Naive B cell (primary cell): Measurements from ENCODE around the gene RTKN. TPM values are rescaled to one million over a fixed set of nuclear protein-coding genes. Genes with fewer than 3 reads are reported as not detected.
"Not testable (repeated sequence)": the region's sequence is repeated elsewhere in the genome, so short reads cannot be mapped to it uniquely, and the experiment has no call there.

Experiments
- ATAC-seq, 2 donors: fragments of 150-1000 bp; cut with Tn5 transposase; 2 replicates each; pipeline ENCODE4 v1.10.0; 2021; ENCODE audit warnings: low read depth in 2 of 2, mild to moderate bottlenecking in 2 of 2, moderate library complexity in 2 of 2
- DNase-seq: peaks from one replicate; pipeline ENCODE4 v3.0.0; 2022
- H3K27ac Mint-ChIP-seq, 6 donors: one replicate each; pipeline ENCODE4 v1.8.0; 2020 to 2022; ENCODE audit warnings: mild to moderate bottlenecking in 6 of 6, mixed read lengths in 6 of 6, moderate library complexity in 5 of 6, inconsistent platforms in 2 of 6
- H3K27me3 Mint-ChIP-seq, 3 donors: one replicate each; pipeline ENCODE4 v1.8.0; 2021 to 2022; ENCODE audit warnings: mixed read lengths in 3 of 3, mild to moderate bottlenecking in 1 of 3
- H3K36me3 Mint-ChIP-seq, 2 donors: one replicate each; pipeline ENCODE4 v1.8.0; 2020 to 2022; ENCODE audit warnings: mixed read lengths in 2 of 2, inconsistent platforms in 1 of 2, mild to moderate bottlenecking in 1 of 2
- H3K4me1 Mint-ChIP-seq, 3 donors: one replicate each; pipeline ENCODE4 v1.8.0; 2020 to 2022; ENCODE audit warnings: mixed read lengths in 3 of 3, inconsistent platforms in 1 of 3, mild to moderate bottlenecking in 1 of 3, moderate library complexity in 1 of 3
- H3K4me3 Mint-ChIP-seq, 8 donors: one replicate each; pipeline ENCODE4 v1.8.0; 2020 to 2022; ENCODE audit warnings: mild to moderate bottlenecking in 8 of 8, mixed read lengths in 8 of 8, moderate library complexity in 8 of 8, inconsistent platforms in 2 of 8
- H3K9me3 Mint-ChIP-seq, 7 donors: one replicate each; pipeline ENCODE4 v1.8.0; 2020 to 2022; ENCODE audit warnings: mixed read lengths in 7 of 7, mild to moderate bottlenecking in 5 of 7, inconsistent platforms in 2 of 7, moderate library complexity in 1 of 7
- polyA plus RNA-seq, 6 donors: library from polyadenylated mRNA; unstranded; fragments of 300-500 nt; fragmentation: Illumina TruSeq; gene quantifications; one replicate each; pipeline ENCODE4 v1.2.3, GENCODE V29; 2021; ENCODE audit warnings: low read depth in 6 of 6

RTKN gene, protein sequence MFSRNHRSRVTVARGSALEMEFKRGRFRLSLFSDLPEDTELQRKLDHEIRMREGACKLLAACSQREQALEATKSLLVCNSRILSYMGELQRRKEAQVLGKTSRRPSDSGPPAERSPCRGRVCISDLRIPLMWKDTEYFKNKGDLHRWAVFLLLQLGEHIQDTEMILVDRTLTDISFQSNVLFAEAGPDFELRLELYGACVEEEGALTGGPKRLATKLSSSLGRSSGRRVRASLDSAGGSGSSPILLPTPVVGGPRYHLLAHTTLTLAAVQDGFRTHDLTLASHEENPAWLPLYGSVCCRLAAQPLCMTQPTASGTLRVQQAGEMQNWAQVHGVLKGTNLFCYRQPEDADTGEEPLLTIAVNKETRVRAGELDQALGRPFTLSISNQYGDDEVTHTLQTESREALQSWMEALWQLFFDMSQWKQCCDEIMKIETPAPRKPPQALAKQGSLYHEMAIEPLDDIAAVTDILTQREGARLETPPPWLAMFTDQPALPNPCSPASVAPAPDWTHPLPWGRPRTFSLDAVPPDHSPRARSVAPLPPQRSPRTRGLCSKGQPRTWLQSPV
- 1 to 10 TPM in 4 of 6 donors, under 1 TPM in 1, not detected in 1; 0.97 to 2.1 (median 1.7) TPM for polyA plus RNA-seq

DNA sequence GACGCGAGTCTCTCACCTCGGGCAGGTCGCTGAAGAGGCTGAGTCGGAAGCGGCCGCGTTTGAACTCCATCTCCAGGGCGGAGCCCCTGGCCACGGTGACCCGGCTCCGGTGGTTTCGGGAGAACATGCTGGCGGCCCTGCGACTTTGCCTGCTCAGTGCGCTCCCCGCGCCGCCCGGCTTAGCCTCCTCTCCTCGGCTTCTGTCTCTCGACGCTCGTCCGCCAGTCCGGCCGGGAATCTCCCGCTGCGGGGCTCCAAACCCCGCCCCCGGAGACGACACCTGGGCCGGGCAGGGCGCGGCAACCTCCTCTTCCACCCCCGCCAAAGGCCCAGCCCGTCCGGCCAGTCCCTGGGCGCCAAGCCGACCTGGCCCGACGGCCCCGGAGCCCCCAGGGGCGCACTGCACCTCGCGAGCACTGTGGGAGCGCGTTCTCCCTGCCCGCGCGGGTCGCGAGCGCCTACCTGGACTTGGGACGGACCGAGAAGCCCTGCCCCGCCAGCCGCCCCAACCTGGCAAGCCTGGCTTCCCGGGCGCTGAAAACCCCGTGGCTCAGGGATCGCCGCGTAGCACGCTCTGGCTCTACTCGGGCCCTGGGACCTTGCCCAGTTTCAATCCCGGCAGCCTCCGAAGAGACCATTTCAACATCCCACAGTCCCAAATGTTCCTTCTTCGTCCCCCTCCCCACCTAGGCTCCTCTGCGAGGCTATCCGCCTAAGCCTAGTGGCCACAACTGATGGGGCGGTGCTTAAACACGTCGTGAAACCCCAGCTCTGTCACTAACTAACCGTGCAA is at the start of gene RTKN:
RTKN (minus strand) TSS at position 248 of the 793 bp plus-strand sequence; CDS start at position 127, 121 bp downstream.
- Mint-ChIP-seq H3K4me1 (peaks cover 22 to 39% (median 39%) of the 10 kb centered on the region in 3 donors), H3K36me3 (no peaks in the 10 kb centered on the region), H3K4me3 (peak within 1 kb of the TSS; percentile 78 to 88 (median 82)), H3K9me3 (no peaks in the 10 kb centered on the region), H3K27ac (peak within 1 kb of the TSS in 3 of 6 donors; percentile 34 to 69 (median 61)), H3K27me3 (peaks cover 18 to 41% (median 19%) of the 10 kb centered on the region in 3 donors)
- ATAC-seq (peak; percentile 34 to 36), DNase-seq (no peak)

DNA sequence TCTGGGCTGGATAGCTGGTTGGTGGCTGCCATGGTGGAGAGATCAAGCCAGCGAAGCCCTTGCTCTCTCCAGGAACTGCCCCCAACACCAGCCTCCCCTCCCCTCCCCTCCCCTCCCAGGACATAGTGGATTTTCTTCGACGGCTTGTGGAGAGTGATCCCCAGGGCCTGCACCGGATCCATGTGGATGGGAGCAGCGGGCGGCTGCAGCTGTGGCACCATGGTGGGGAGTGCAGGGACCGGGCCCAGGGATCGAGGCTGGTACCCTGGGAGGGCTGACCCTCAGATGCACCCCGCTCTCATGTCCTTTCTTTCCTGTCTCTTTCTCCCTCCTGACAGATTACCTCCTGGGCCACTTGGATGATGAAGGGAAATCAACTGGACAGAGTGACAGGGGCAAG is 48.2 kb upstream of the RTKN start:
- H3K36me3 Mint-ChIP-seq: peaks cover 14 to 54% of the 10 kb centered on the region in 2 donors
- no peak for ATAC-seq
- H3K4me1 Mint-ChIP-seq: peaks cover 0 to 20% (median 14%) of the 10 kb centered on the region in 3 donors
- H3K9me3 Mint-ChIP-seq: no peaks in the 10 kb centered on the region
- no peak overlapping the region for H3K4me3 Mint-ChIP-seq
- no peak overlapping the region for H3K27ac Mint-ChIP-seq
- H3K27me3 Mint-ChIP-seq: no peaks in the 10 kb centered on the region
- DNase-seq: no peak

DNA sequence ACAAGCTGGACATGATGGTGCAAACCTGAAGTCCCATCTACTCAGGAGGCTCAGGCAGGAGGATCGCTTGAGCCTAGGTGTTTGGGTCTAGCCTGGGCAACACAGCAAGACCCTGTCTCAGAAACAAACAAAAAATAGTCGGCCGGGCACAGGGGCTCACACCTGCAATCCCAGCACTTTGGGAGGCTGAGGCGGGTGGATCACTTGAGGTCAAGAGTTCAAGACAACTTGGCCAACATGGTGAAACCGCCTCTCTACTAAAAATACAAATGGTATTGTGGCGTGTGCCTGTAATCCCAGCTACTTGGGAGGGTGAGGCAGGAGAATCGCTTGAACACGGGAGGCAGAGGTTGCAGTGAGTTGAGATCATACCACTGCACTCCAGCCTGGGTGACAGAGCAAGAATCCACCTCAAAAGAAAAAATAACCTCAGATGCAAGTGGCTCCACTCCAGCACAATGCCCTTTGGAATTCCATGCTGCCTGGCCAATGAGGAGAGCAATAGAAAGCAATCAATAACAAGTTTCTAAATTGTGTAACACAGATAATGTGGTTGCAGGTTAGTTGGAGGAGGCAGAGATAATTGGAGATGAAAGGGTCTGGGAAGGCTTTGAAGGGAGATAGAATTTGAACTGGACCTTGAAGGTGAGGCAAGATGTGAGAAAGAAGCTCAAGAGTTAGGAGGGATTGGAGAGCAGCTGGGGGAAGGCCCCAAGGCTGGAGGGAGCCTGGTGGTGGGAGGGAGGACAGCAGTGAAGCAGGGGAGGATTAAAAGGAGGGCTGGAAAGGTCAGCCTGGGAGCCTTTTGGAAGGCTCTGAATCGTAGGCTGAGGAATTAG is 47.1 kb upstream of the RTKN start:
- ATAC-seq (no peak), DNase-seq (no peak)
- Mint-ChIP-seq H3K9me3 (no peaks in the 10 kb centered on the region), H3K4me3 (no peak overlapping the region), H3K4me1 (peaks cover 3 to 24% (median 17%) of the 10 kb centered on the region in 3 donors), H3K27ac (peak overlapping the region in 1 of 6 donors; percentile 5), H3K36me3 (peaks cover 9 to 50% of the 10 kb centered on the region in 2 donors), H3K27me3 (no peaks in the 10 kb centered on the region)

DNA sequence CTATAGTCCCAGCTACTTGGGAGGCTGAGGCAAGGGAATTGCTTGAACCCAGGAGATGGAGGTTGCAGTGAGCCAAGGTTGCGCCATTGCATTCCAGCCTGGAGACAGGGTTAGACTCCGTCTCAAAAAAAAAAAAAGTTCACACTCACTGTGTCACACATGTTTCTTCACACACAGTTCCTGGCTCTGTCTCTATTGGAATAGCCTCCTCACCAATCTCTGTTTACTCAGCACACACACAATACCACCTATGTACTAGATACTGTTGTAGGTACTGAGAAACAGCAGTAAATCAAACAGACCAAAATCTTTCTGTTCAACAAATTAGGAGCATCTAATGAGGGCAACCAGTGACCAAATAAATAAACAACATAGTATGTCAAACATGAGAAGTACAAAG is 44.4 kb upstream of the RTKN start:
- peak overlapping the region in 1 of 8 donors; percentile 38 for H3K4me3 Mint-ChIP-seq
- peaks cover 24 to 35% (median 32%) of the 10 kb centered on the region in 3 donors for H3K4me1 Mint-ChIP-seq
- no peaks in the 10 kb centered on the region for H3K27me3 Mint-ChIP-seq
- ATAC-seq: no peak
- no peak for DNase-seq
- H3K27ac Mint-ChIP-seq: no peak overlapping the region
- peaks cover 0 to 30% of the 10 kb centered on the region in 2 donors for H3K36me3 Mint-ChIP-seq
- H3K9me3 Mint-ChIP-seq: no peaks in the 10 kb centered on the region

DNA sequence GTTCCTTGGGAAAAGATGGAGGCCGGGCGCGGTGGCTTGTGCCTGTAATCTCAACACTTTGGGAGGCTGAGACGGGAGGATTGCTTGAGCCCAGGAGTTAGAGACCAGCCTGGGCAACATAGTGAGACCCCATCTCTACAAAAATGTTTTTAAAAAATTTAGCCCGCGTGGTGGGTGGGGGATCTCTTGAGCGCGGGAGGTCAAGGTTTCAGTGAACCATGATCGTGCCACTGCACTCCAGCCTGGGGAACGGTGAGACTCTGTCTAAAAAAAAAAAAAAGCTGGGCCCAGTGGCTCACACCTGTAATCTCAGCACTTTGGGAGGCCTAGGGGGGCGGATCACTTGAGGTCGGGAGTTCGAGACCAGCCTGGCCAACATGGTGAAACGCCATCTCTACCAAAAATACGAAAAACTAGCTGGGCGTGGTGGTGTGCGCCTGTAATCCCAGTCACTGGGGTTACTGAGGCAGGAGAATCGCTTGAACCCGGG is 42.0 kb upstream of the RTKN start:
- Mint-ChIP-seq H3K4me1 (peaks cover 28 to 35% (median 34%) of the 10 kb centered on the region in 3 donors), H3K27ac (peak overlapping the region in 5 of 6 donors; percentile 29 to 99 (median 95)), H3K36me3 (peaks cover 0 to 12% of the 10 kb centered on the region in 2 donors), H3K4me3 (peak overlapping the region; percentile 95 to 100 (median 100))
- not testable (repeated sequence) for ATAC-seq, H3K9me3 Mint-ChIP-seq, H3K27me3 Mint-ChIP-seq, DNase-seq

DNA sequence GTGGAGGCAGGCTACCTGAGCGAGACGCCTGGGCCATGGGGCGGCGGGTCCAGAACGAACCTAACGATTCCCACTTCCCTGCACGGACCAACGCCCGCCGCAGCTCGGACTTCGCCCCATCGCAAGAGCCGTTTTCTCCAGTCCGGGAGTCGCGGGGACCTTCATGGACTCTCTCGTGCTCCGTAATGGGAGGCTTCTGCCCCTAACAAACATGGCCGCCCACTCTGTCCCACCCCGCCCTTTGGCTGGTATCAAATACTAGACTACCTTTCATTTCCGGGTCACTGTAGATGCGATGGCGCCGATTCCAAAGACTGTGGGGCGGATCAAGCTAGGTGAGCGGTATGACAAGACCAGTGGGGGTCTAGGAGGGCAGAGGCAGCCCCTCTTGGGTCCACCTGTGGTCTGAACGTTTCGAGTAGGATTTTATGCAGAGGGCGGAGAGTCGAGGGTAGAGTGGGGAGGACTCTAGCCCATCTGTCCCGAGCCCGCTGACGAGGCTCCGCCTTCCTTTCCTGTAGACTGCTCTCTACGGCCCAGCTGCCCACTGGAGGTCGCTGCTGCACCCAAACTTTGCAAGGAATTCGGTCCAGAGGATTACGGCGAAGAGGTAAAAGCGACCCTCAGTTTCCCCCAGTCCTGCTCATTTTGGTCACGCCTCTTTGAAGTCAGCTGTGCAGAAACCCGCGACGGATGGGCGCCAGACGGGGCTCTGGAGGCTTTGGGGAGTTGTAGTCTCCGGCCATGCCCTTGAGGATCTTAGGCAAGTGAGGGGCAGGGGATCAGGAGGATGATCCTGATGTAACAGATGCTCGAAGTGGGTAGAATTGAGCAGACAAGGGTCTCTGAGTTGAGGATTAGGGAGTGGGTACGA is 41.3 kb upstream of the RTKN start, which contains the start of the genes CCDC142 and TTC31:
CCDC142 (minus strand) TSS at position 198 of the 874 bp plus-strand sequence; CDS start at position 37, 161 bp downstream.
TTC31 (plus strand) TSS at position 281 of the 874 bp plus-strand sequence; CDS start at position 296, 15 bp downstream.
- DNase-seq (peak; percentile 95), ATAC-seq (peak; percentile 92 to 93)
- Mint-ChIP-seq H3K9me3 (no peaks in the 10 kb centered on the region), H3K27ac (peak within 1 kb of the TSS; percentile 95 to 100 (median 98)), H3K36me3 (peaks cover 0 to 12% of the 10 kb centered on the region in 2 donors), H3K4me1 (peaks cover 28 to 35% (median 34%) of the 10 kb centered on the region in 3 donors), H3K4me3 (peak within 1 kb of the TSS; percentile 95 to 100 (median 100)), H3K27me3 (no peaks in the 10 kb centered on the region)

DNA sequence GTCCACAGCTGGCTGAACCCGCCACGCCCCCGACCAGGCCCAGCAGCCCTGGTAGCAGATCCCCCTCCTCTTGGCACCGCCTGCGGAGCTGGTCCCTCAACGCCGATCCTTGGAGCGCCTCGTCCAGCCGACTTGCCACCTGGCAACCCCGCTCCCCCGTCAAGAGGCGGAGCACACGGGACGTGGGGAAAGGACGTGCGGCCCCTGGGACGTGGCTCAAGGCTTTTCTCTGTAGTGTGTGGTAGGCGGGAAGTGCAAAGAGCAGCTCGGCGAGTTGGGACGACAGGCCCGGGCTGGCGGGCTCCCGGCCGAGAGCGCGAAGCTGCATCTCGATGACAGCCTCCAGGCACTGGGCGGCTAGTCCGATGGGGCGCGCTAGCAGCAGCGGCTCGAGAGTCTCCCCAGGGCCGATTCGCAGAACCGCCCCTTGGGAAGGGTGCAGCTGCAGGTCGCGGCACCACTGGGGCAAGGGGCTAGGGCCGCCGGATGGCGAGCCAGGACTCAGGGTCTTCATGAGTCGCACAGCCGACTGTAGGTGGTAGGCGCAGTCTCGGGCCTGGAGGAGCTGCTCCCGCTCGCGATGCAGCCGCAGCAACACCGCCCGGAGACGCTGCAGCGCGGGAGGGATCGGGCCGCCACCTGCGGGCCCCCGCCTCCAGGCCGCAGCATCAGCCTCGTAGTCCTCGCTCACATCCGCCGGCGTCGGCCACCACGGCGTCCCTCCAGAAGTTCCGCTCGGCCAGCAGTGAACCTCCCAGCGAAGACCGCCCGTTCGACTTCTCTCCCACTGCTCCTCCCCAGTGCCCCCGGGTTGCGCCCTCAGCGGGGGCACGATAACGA is 40.4 kb upstream of the RTKN start:
- ATAC-seq (peak; percentile 40 to 46), DNase-seq (no peak)
- H3K9me3 Mint-ChIP-seq: no peaks in the 10 kb centered on the region
- H3K27me3 Mint-ChIP-seq: no peaks in the 10 kb centered on the region
- peak overlapping the region; percentile 95 to 100 (median 100) for H3K4me3 Mint-ChIP-seq
- H3K27ac Mint-ChIP-seq: peak overlapping the region; percentile 95 to 100 (median 98)
- peaks cover 0 to 12% of the 10 kb centered on the region in 2 donors for H3K36me3 Mint-ChIP-seq
- H3K4me1 Mint-ChIP-seq: peaks cover 28 to 39% (median 34%) of the 10 kb centered on the region in 3 donors

DNA sequence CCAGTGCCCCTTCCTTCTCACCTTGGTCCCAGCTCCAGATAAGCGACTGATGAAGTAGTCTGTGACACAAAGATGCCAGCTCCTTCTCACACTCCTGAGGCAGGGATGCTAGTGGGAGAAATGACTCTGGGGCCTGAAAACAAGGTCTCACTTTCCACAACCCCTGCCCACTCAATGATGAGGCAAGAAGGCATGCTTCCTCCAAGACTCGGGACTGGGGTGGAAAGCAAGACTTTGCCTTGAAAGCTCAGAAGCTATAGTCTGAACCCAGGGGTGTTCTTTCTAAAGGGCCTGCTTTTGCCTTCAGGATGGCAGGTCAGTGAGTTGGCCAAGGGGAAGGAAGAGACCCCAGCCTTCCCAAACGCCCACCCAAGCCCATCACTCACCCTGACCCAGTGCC is 39.7 kb upstream of the RTKN start:
- Mint-ChIP-seq H3K4me1 (peaks cover 22 to 39% (median 29%) of the 10 kb centered on the region in 3 donors), H3K4me3 (peak overlapping the region; percentile 95 to 100 (median 100)), H3K36me3 (peaks cover 0 to 5% of the 10 kb centered on the region in 2 donors), H3K9me3 (no peaks in the 10 kb centered on the region), H3K27me3 (no peaks in the 10 kb centered on the region), H3K27ac (peak overlapping the region in 2 of 6 donors; percentile 38 to 44)
- ATAC-seq (no peak), DNase-seq (no peak)

DNA sequence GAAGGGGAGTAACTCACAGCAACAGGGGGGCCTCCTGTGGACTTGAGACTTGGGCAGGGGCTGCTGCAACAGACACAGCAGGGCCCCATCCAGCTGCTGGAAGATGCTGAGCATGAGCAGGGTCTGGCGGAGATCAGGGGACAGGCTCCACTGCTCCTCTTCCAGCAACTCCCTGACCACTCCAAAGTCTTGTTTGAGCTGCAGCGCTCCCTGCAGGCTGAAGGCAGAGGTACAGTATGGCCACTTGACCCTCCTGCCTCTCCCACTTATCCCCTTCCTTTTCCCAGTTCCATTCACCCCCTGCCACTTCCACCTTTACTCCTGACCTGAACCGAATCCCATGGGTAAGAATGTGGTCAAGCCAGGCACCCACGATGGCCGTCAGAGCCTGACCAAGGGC is 33.2 kb upstream of the RTKN start:
- Mint-ChIP-seq H3K36me3 (peaks cover 0 to 17% of the 10 kb centered on the region in 2 donors), H3K4me1 (peaks cover 19 to 31% (median 20%) of the 10 kb centered on the region in 3 donors), H3K4me3 (peak overlapping the region in 2 of 8 donors; percentile 37 to 92), H3K27ac (peak overlapping the region in 1 of 6 donors; percentile 18), H3K27me3 (no peaks in the 10 kb centered on the region), H3K9me3 (no peaks in the 10 kb centered on the region)
- DNase-seq (no peak), ATAC-seq (no peak)

DNA sequence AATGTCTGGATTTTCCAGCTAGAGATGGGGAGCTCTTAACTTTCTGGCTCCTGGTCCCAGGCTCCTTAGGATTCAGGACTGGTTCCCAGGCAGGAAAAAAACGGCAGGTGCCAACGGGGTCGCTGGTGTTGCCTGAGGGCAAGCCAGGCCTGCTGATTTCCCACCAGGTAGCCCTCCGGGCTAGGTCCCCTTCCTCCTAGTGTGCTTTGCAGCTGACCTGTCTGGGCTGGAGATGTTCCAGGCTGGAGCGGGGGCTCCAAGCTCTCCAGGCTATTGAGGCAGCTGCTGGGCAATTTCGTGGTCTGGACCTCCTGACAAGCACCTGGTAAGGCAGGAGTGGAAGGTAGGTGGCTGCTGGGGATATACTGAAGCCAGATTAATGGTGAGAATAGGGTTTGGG is 32.7 kb upstream of the RTKN start:
- no peak for ATAC-seq
- H3K9me3 Mint-ChIP-seq: no peaks in the 10 kb centered on the region
- H3K4me3 Mint-ChIP-seq: peak overlapping the region in 2 of 8 donors; percentile 12 to 92
- peak overlapping the region in 1 of 6 donors; percentile 18 for H3K27ac Mint-ChIP-seq
- no peaks in the 10 kb centered on the region for H3K27me3 Mint-ChIP-seq
- H3K4me1 Mint-ChIP-seq: peaks cover 21 to 31% (median 21%) of the 10 kb centered on the region in 3 donors
- DNase-seq: no peak
- H3K36me3 Mint-ChIP-seq: peaks cover 0 to 17% of the 10 kb centered on the region in 2 donors

DNA sequence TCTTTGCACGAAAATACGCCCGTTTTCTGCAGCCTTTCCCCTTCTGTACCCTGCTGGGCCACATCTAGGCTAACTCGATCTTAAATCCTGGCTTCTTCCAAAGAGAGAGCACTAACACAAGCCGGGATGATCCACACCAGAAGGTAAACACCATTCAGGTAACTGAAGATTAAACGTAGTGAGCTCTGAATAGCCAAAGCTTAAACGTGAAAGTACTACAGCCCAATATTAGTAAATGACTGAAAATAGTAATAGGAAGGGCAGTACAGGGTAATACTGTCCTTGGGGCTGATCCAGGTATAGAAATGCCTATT is 31.2 kb upstream of the RTKN start:
- H3K4me1 Mint-ChIP-seq: peaks cover 21 to 31% (median 21%) of the 10 kb centered on the region in 3 donors
- peak overlapping the region; percentile 96 to 98 (median 98) for H3K27ac Mint-ChIP-seq
- no peaks in the 10 kb centered on the region for H3K27me3 Mint-ChIP-seq
- H3K4me3 Mint-ChIP-seq: peak overlapping the region; percentile 92 to 98 (median 97)
- ATAC-seq (no peak), DNase-seq (no peak)
- no peaks in the 10 kb centered on the region for H3K9me3 Mint-ChIP-seq
- peaks cover 0 to 17% of the 10 kb centered on the region in 2 donors for H3K36me3 Mint-ChIP-seq
